ENCODE measurements around the gene SEPTIN10.

GRCh38 chr2:109647636-109648035 is 33.9 kb upstream of the SEPTIN10 start:
- TF ChIP-seq EZH2 (IDR thresholded peaks at IDR 0.05; ENCODE audit: insufficient read depth, low read length) (no peak), CTCF (IDR thresholded peaks at IDR 0.05; ENCODE audit: insufficient read depth, low read depth, low read length) (no peak)

Data from astrocyte (in vitro differentiated cells and primary cell).